K562 (cell line): ENCODE data around the gene CREB3L4. TPM values are rescaled to one million over a fixed set of nuclear protein-coding genes. Genes with fewer than 3 reads are reported as not detected.

Source experiments
- BRD4 ChIP-seq: fragments of 200-600 bp; sonication (generic); IDR thresholded peaks from 2 replicates; pipeline ENCODE4 v1.6.1; 2017; ENCODE audit warnings: inconsistent platforms
- CBX8 ChIP-seq: fragments of 200-600 bp; sonication (generic); IDR thresholded peaks from 2 replicates; pipeline ENCODE4 v1.6.1; 2012; ENCODE audit warnings: borderline replicate concordance, mixed run types, low read depth, mild to moderate bottlenecking, moderate library complexity, mixed read lengths, low read length, control low read depth, inconsistent platforms; ENCODE audit not compliant: poor library complexity, severe bottlenecking; ENCODE audit errors: extremely low read depth
- ELF2 ChIP-seq: fragments of 250-450 bp; sonication (Bioruptor Pico); IDR thresholded peaks from 2 replicates; pipeline ENCODE4 v1.5.0; 2021; ENCODE audit warnings: mild to moderate bottlenecking
- ELK3 ChIP-seq: fragments of 450-650 bp; formaldehyde crosslinking; IDR thresholded peaks from 2 replicates; pipeline ENCODE4 v1.4.0; 2020; ENCODE audit warnings: mild to moderate bottlenecking
- FOXA1 ChIP-seq: fragments of 450-650 bp; IDR thresholded peaks from 2 replicates; pipeline ENCODE4 v1.6.1; 2016; ENCODE audit warnings: mild to moderate bottlenecking, borderline replicate concordance
- FOXO4 ChIP-seq: fragments of 450-650 bp; formaldehyde crosslinking; IDR thresholded peaks from 2 replicates; pipeline ENCODE4 v1.4.0; 2020; ENCODE audit warnings: mild to moderate bottlenecking, moderate library complexity
- GTF3C2 ChIP-seq: IDR thresholded peaks from 3 replicates; pipeline ENCODE4 v1.6.1; 2011; ENCODE audit warnings: borderline replicate concordance, mild to moderate bottlenecking, moderate library complexity; ENCODE audit not compliant: insufficient read length; ENCODE audit errors: extremely low read depth
- KLF6 ChIP-seq: fragments of 250-450 bp; sonication (Bioruptor Pico); IDR thresholded peaks from 2 replicates; pipeline ENCODE4 v1.4.0; 2020; ENCODE audit warnings: mild to moderate bottlenecking, moderate library complexity, borderline replicate concordance
- PHTF2 ChIP-seq: fragments of 250-450 bp; sonication (Bioruptor Pico); IDR thresholded peaks from 2 replicates; pipeline ENCODE4 v1.5.0; 2021; ENCODE audit warnings: mild to moderate bottlenecking
- TBP ChIP-seq: optimal IDR thresholded peaks from 2 replicates; pipeline ENCODE3; 2011; ENCODE audit warnings: low read depth, low read length, improper control_type of control experiment
- U2AF2 ChIP-seq: fragments of 200-400 bp; formaldehyde crosslinking; optimal IDR thresholded peaks from 2 replicates; pipeline ENCODE3; 2017; ENCODE audit warnings: low read depth, mild to moderate bottlenecking, low read length
- USF1 ChIP-seq: sonication (generic); formaldehyde crosslinking; IDR thresholded peaks from 2 replicates; pipeline ENCODE4 v1.9.0; 2022; ENCODE audit warnings: mild to moderate bottlenecking, missing genetic modification reagents
- ZBTB49 ChIP-seq: sonication (generic); formaldehyde crosslinking; IDR thresholded peaks from 2 replicates; pipeline ENCODE4 v1.8.0; 2022; ENCODE audit warnings: missing genetic modification reagents, mild to moderate bottlenecking, borderline replicate concordance
- ZEB2 ChIP-seq: fragments of 450-650 bp; IDR thresholded peaks from 2 replicates; pipeline ENCODE4 v1.6.1; 2016
- ZNF174 ChIP-seq: fragments of 250-450 bp; sonication (Bioruptor Pico); IDR thresholded peaks from 2 replicates; pipeline ENCODE4 v1.4.0; 2020; ENCODE audit warnings: mild to moderate bottlenecking
- ZNF175 ChIP-seq: fragments of 200-800 bp; sonication (Bioruptor generic); IDR thresholded peaks from 2 replicates; pipeline ENCODE4 v1.6.1; 2016; ENCODE audit warnings: low read depth, mild to moderate bottlenecking, missing genetic modification characterization, missing compliant biosample characterization
- ZNF224 ChIP-seq: sonication (generic); formaldehyde crosslinking; IDR thresholded peaks from 2 replicates; pipeline ENCODE4 v1.8.0; 2022; ENCODE audit warnings: mild to moderate bottlenecking, missing genetic modification reagents
- ZNF232 ChIP-seq: sonication (generic); formaldehyde crosslinking; IDR thresholded peaks from 2 replicates; pipeline ENCODE4 v1.8.0; 2022; ENCODE audit warnings: mild to moderate bottlenecking, missing genetic modification reagents
- ZNF24 ChIP-seq: fragments of 450-650 bp; IDR thresholded peaks from 2 replicates; pipeline ENCODE4 v1.6.1; 2016
- ZNF583 ChIP-seq: fragments of 250-450 bp; sonication (Bioruptor Pico); IDR thresholded peaks from 2 replicates; pipeline ENCODE4 v1.4.0; 2020
- ZNF644 ChIP-seq: fragments of 200-800 bp; sonication (Bioruptor generic); IDR thresholded peaks from 2 replicates; pipeline ENCODE4 v1.6.1; 2016; ENCODE audit warnings: low read depth, missing genetic modification characterization, missing compliant biosample characterization
- polyA plus RNA-seq, 8 experiments: library from polyadenylated mRNA; depleted of rRNA in 4 of 8; stranded (reverse) in 5 of 8; unstranded in 3 of 8; fragments of >200 nt; fragmentation: Nextera tagmentation in 2 of 8; fragmentation: Illumina TruSeq in 1 of 8; extraction: Ambion mirVana in 2 of 8; extraction: Trizol in 1 of 8; gene quantifications; 2 replicates each; pipeline versions ENCODE4 v1.2.1 to v1.2.3, GENCODE V29; 2011 to 2014; ENCODE audit warnings: inconsistent platforms in 1 of 8, missing spikeins in 1 of 8
- total RNA-seq, 7 experiments: library from RNA; depleted of rRNA in 6 of 7; stranded (reverse); fragments of >200 nt in 6 of 7; fragmentation: Illumina TruSeq in 2 of 7; extraction: Trizol in 2 of 7; gene quantifications; 2 replicates each; pipeline versions ENCODE4 v1.2.1 to v1.2.3, GENCODE V29; 2011 to 2021; ENCODE audit warnings: low replicate concordance in 1 of 7

CREB3L4 gene
- total and polyA plus RNA-seq, 9 of the 15 experiments (the other 6 are each of a cell fraction or from before 2014, with no cell fraction given): 9.9 to 18.6 (median 13.9) TPM

- no peak for TF ChIP-seq ZBTB49 (CRISPR knock-in tag)
- TF ChIP-seq ZEB2: no peak
- TF ChIP-seq FOXA1: no peak
- no peak for TF ChIP-seq ZNF224 (CRISPR knock-in tag)
- no peak for TF ChIP-seq ZNF174 (CRISPR knock-in tag)
- TF ChIP-seq ELK3 (CRISPR knock-in tag): no peak
- TF ChIP-seq USF1 (CRISPR knock-in tag): no peak
- no peak for TF ChIP-seq ELF2 (CRISPR knock-in tag)
- no peak for TF ChIP-seq U2AF2
- TF ChIP-seq ZNF24: no peak
- TF ChIP-seq TBP: no peak
- TF ChIP-seq FOXO4 (CRISPR knock-in tag): no peak
- no peak for TF ChIP-seq GTF3C2
- no peak for TF ChIP-seq ZNF175
- no peak for TF ChIP-seq PHTF2
- TF ChIP-seq ZNF583 (CRISPR knock-in tag): no peak
- no peak for TF ChIP-seq ZNF232
- TF ChIP-seq CBX8: no peak
- no peak for TF ChIP-seq KLF6 (CRISPR knock-in tag)
- TF ChIP-seq ZNF644 (tag): no peak
- no peak for TF ChIP-seq BRD4
These were observed 21.0 kb upstream of the CREB3L4 start, which contains the start of gene DENND4B (continued) for GRCh38 chr1:153946622-153947241.
